ENCODE measurements around the gene CIPC. TPM values are rescaled to one million over a fixed set of nuclear protein-coding genes. Genes with fewer than 3 reads are reported as not detected.
A peak's percentile ranks its signal among the peaks of the same experiment; 100 is the strongest.

The CIPC gene
- polyA plus RNA-seq, 1 donor from 2014 or later, result 36.7 TPM

- H2AFZ ChIP-seq (ENCODE audit: low read depth, low read length), result no peak overlapping the region
- TF ChIP-seq EP300 (conservative IDR thresholded peaks at IDR 0.05; ENCODE audit: poor library complexity, severe bottlenecking), result no peak
- no peak for TF ChIP-seq SMC3 (conservative IDR thresholded peaks at IDR 0.05; ENCODE audit: poor library complexity)
- TF ChIP-seq TAF1 (IDR thresholded peaks at IDR 0.05; ENCODE audit: low read depth), result no peak
- TF ChIP-seq RAD21 (conservative IDR thresholded peaks at IDR 0.05), result no peak
- TF ChIP-seq CTCF (IDR thresholded peaks at IDR 0.05; ENCODE audit: poor library complexity, severe bottlenecking), result no peak
- TF ChIP-seq MXI1 (conservative IDR thresholded peaks at IDR 0.05; ENCODE audit: poor library complexity, severe bottlenecking), result no peak
- no peaks in the 10 kb centered on the region for H3K9me3 ChIP-seq (ENCODE audit: low read length)
- H3K4me3 ChIP-seq (ENCODE audit: low read length), result peak overlapping the region; percentile 90
- H3K27me3 ChIP-seq (ENCODE audit: insufficient read depth, low read depth, low read length), result peaks cover 47% of the 10 kb centered on the region
- H3K9me2 ChIP-seq (ENCODE audit: insufficient read depth, low read length), result no peaks in the 10 kb centered on the region
- peak overlapping the region; percentile 29 for H3K9ac ChIP-seq (ENCODE audit: low read length)
- no peak overlapping the region for H3K4me2 ChIP-seq (ENCODE audit: low read length)
- peaks cover 7% of the 10 kb centered on the region for H3F3A ChIP-seq (ENCODE audit: insufficient read depth, low read length, poor library complexity, severe bottlenecking)
- no peaks in the 10 kb centered on the region for H4K20me1 ChIP-seq (ENCODE audit: insufficient read depth)
- no peaks in the 10 kb centered on the region for H3K36me3 ChIP-seq (ENCODE audit: insufficient read depth, low read length)
- H3K79me2 ChIP-seq (replicated peaks; ENCODE audit: insufficient read depth, low read length), result no peaks in the 10 kb centered on the region
- no peak overlapping the region for H3K27ac ChIP-seq (ENCODE audit: low read length)
These were observed 46.5 kb downstream of the CIPC start for GRCh38 chr14:77144412-77145115.

GRCh38 chr14:77145975-77146740, 48.1 kb downstream of the CIPC start:
- no peaks in the 10 kb centered on the region for H4K20me1 ChIP-seq (ENCODE audit: insufficient read depth)
- H3K27ac ChIP-seq (ENCODE audit: low read length), result no peak overlapping the region
- no peak overlapping the region for H3K4me3 ChIP-seq (ENCODE audit: low read length)
- H3K9me3 ChIP-seq (ENCODE audit: low read length), result no peaks in the 10 kb centered on the region
- H3K27me3 ChIP-seq (ENCODE audit: insufficient read depth, low read depth, low read length), result peaks cover 33% of the 10 kb centered on the region
- no peak overlapping the region for H3K4me2 ChIP-seq (ENCODE audit: low read length)
- no peak overlapping the region for H2AFZ ChIP-seq (ENCODE audit: low read depth, low read length)
- H3K79me2 ChIP-seq (replicated peaks; ENCODE audit: insufficient read depth, low read length), result no peaks in the 10 kb centered on the region
- no peak overlapping the region for H3K9ac ChIP-seq (ENCODE audit: low read length)
- no peaks in the 10 kb centered on the region for H3F3A ChIP-seq (ENCODE audit: insufficient read depth, low read length, poor library complexity, severe bottlenecking)
- no peaks in the 10 kb centered on the region for H3K9me2 ChIP-seq (ENCODE audit: insufficient read depth, low read length)
- TF ChIP-seq CTCF (IDR thresholded peaks at IDR 0.05; ENCODE audit: poor library complexity, severe bottlenecking) (no peak), EZH2 (IDR thresholded peaks at IDR 0.05; ENCODE audit: borderline replicate concordance, insufficient read depth, low read length, poor library complexity, severe bottlenecking) (no peak), MXI1 (conservative IDR thresholded peaks at IDR 0.05; ENCODE audit: poor library complexity, severe bottlenecking) (no peak), RAD21 (conservative IDR thresholded peaks at IDR 0.05) (no peak), SMC3 (conservative IDR thresholded peaks at IDR 0.05; ENCODE audit: poor library complexity) (no peak), EP300 (conservative IDR thresholded peaks at IDR 0.05; ENCODE audit: poor library complexity, severe bottlenecking) (no peak), REST (IDR thresholded peaks at IDR 0.05; ENCODE audit: borderline replicate concordance) (no peak), TAF1 (IDR thresholded peaks at IDR 0.05; ENCODE audit: low read depth) (no peak), POLR2AphosphoS5 (IDR thresholded peaks at IDR 0.05) (no peak)
- H3K36me3 ChIP-seq (ENCODE audit: insufficient read depth, low read length), result no peaks in the 10 kb centered on the region

Data from neural cell (in vitro differentiated cells).